Common myeloid progenitor, CD34-positive (primary cell): ENCODE data around the gene SLC2A9.

Source experiments
- CTCF ChIA-PET: fragments of 350-600 bp; sonication (Branson Sonifier 250); formaldehyde crosslinking; loops from one replicate; lab custom pipeline; 2021; ENCODE audit warnings: antibody characterized with exemption; lab: Charles Lee
- POLR2A ChIA-PET: fragments of 350-600 bp; sonication (Branson Sonifier 250); formaldehyde crosslinking; loops from one replicate; lab custom pipeline; 2021; ENCODE audit warnings: antibody characterized with exemption; lab: Charles Lee
- DNase-seq, 3 donors: peaks; one replicate each; pipeline versions ENCODE4 v3.0.0 to v3.0.0-alpha.2; 2013
- H3K27ac ChIP-seq, 2 experiments: 1 replicate in 1 of 2; 2 replicates in 1 of 2; pipeline ENCODE4 v1.7.0; 2013; ENCODE audit warnings: inconsistent platforms in 2 of 2, low read length in 2 of 2, mild to moderate bottlenecking in 2 of 2, low read depth in 1 of 2, moderate library complexity in 1 of 2; ENCODE audit not compliant: severe bottlenecking in 2 of 2, insufficient read depth in 1 of 2, poor library complexity in 1 of 2
- H3K27me3 ChIP-seq, 5 experiments: replicated peaks in 2 of 5; 1 replicate in 3 of 5; 2 replicates in 2 of 5; pipeline versions ENCODE4 v1.6.1 to v1.7.0; 2013; ENCODE audit warnings: low read length in 4 of 5, mild to moderate bottlenecking in 2 of 5, moderate library complexity in 2 of 5, inconsistent platforms in 1 of 5; ENCODE audit not compliant: insufficient read depth in 5 of 5, control insufficient read depth in 4 of 5
- H3K36me3 ChIP-seq, 4 experiments: 1 replicate in 2 of 4; 2 replicates in 2 of 4; pipeline versions ENCODE4 v1.6.1 to v1.7.0; 2013; ENCODE audit warnings: low read length in 3 of 4, control low read depth in 1 of 4, mild to moderate bottlenecking in 1 of 4; ENCODE audit not compliant: control insufficient read depth in 4 of 4, insufficient read depth in 4 of 4
- H3K4me1 ChIP-seq, 4 experiments: 1 replicate in 3 of 4; 2 replicates in 1 of 4; pipeline versions ENCODE4 v1.6.1 to v1.7.1; 2013; ENCODE audit warnings: low read length in 3 of 4, mild to moderate bottlenecking in 3 of 4, control low read depth in 1 of 4, inconsistent platforms in 1 of 4, moderate library complexity in 1 of 4; ENCODE audit not compliant: control insufficient read depth in 4 of 4, insufficient read depth in 4 of 4; ENCODE audit errors: control extremely low read depth in 1 of 4
- H3K4me3 ChIP-seq, 7 experiments: 1 replicate in 4 of 7; 2 replicates in 3 of 7; pipeline versions ENCODE4 v1.5.1 to v1.7.0; 2013; ENCODE audit warnings: mild to moderate bottlenecking in 7 of 7, low read length in 6 of 7, moderate library complexity in 6 of 7, inconsistent platforms in 2 of 7, low read depth in 2 of 7, control low read depth in 1 of 7; ENCODE audit not compliant: insufficient read depth in 4 of 7, control insufficient read depth in 1 of 7; ENCODE audit errors: extremely low read depth in 1 of 7
- H3K9me3 ChIP-seq, 5 experiments: 1 replicate in 4 of 5; 2 replicates in 1 of 5; pipeline versions ENCODE4 v1.6.1 to v1.7.1; 2013; ENCODE audit warnings: low read length in 4 of 5, mild to moderate bottlenecking in 2 of 5, inconsistent platforms in 1 of 5, low read depth in 1 of 5, moderate library complexity in 1 of 5; ENCODE audit not compliant: control insufficient read depth in 4 of 5, insufficient read depth in 2 of 5; ENCODE audit errors: control extremely low read depth in 1 of 5
- WGBS: methylation state at CpG from one replicate; pipeline ENCODE4 v1.1.5; 2013; ENCODE audit not compliant: insufficient coverage; 5-methylcytosine and 5-hydroxymethylcytosine counted together

SLC2A9 gene

GRCh38 chr4:9924750-9925149 is 96.5 kb downstream of the SLC2A9 start:
- Histone ChIP-seq H3K27ac (no peak overlapping the region), H3K9me3 (no peaks in the 10 kb centered on the region), H3K4me1 (peaks cover 0 to 5% (median 3%) of the 10 kb centered on the region in 4 experiments), H3K36me3 (no peaks in the 10 kb centered on the region), H3K4me3 (no peak overlapping the region), H3K27me3 (no peaks in the 10 kb centered on the region)
- ChIA-PET POLR2A (no interaction called here), CTCF (no interaction called here)
- no peak for DNase-seq
- 86% methylated on average over 3 of the region's 4 CpGs for WGBS

GRCh38 chr4:9923195-9923812 is 98.0 kb downstream of the SLC2A9 start:
- H3K36me3 ChIP-seq = no peaks in the 10 kb centered on the region
- H3K27me3 ChIP-seq = no peaks in the 10 kb centered on the region
- H3K9me3 ChIP-seq = no peaks in the 10 kb centered on the region
- ChIA-PET CTCF (no interaction called here), POLR2A (no interaction called here)
- WGBS = 98% methylated on average over 12 of the region's 12 CpGs
- H3K27ac ChIP-seq = no peak overlapping the region
- no peak for DNase-seq
- H3K4me3 ChIP-seq = no peak overlapping the region
- H3K4me1 ChIP-seq = peaks cover 0 to 5% (median 3%) of the 10 kb centered on the region in 4 experiments

- H3K9me3 ChIP-seq = no peaks in the 10 kb centered on the region
- DNase-seq = no peak
- POLR2A ChIA-PET = no interaction called here
- 91% methylated on average over 5 of the region's 6 CpGs for WGBS
- H3K27me3 ChIP-seq = no peaks in the 10 kb centered on the region
- no peaks in the 10 kb centered on the region for H3K4me1 ChIP-seq
- H3K4me3 ChIP-seq = no peak overlapping the region
- CTCF ChIA-PET = no interaction called here
- H3K36me3 ChIP-seq = no peaks in the 10 kb centered on the region
- H3K27ac ChIP-seq = no peak overlapping the region
Observed at GRCh38 chr4:9921326-9921725, 100.0 kb downstream of the SLC2A9 start.

GRCh38 chr4:9920029-9920428 is 101.3 kb downstream of the SLC2A9 start:
- H3K27me3 ChIP-seq = no peaks in the 10 kb centered on the region
- no peaks in the 10 kb centered on the region for H3K4me1 ChIP-seq
- no peak overlapping the region for H3K4me3 ChIP-seq
- H3K36me3 ChIP-seq = no peaks in the 10 kb centered on the region
- 100% methylated on average over 2 of the region's 2 CpGs for WGBS
- ChIA-PET POLR2A (no interaction called here), CTCF (no interaction called here)
- H3K9me3 ChIP-seq = no peaks in the 10 kb centered on the region
- no peak overlapping the region for H3K27ac ChIP-seq
- no peak for DNase-seq

GRCh38 chr4:9919047-9919446 is 102.2 kb downstream of the SLC2A9 start:
- ChIA-PET POLR2A (no interaction called here), CTCF (no interaction called here)
- H3K36me3 ChIP-seq = no peaks in the 10 kb centered on the region
- no peak for DNase-seq
- 96% methylated on average over 3 of the region's 6 CpGs for WGBS
- H3K4me1 ChIP-seq = no peaks in the 10 kb centered on the region
- no peak overlapping the region for H3K4me3 ChIP-seq
- no peaks in the 10 kb centered on the region for H3K9me3 ChIP-seq
- no peaks in the 10 kb centered on the region for H3K27me3 ChIP-seq
- H3K27ac ChIP-seq = no peak overlapping the region

GRCh38 chr4:9918484-9918883 is 102.8 kb downstream of the SLC2A9 start:
- WGBS = 96% methylated on average over 4 of the region's 4 CpGs
- ChIA-PET CTCF (no interaction called here), POLR2A (no interaction called here)
- H3K36me3 ChIP-seq = no peaks in the 10 kb centered on the region
- no peaks in the 10 kb centered on the region for H3K27me3 ChIP-seq
- H3K9me3 ChIP-seq = no peaks in the 10 kb centered on the region
- no peaks in the 10 kb centered on the region for H3K4me1 ChIP-seq
- no peak overlapping the region for H3K27ac ChIP-seq
- DNase-seq = no peak
- no peak overlapping the region for H3K4me3 ChIP-seq

GRCh38 chr4:9916937-9917336 is 104.4 kb downstream of the SLC2A9 start:
- DNase-seq = no peak
- H3K36me3 ChIP-seq = no peaks in the 10 kb centered on the region
- H3K4me1 ChIP-seq = no peaks in the 10 kb centered on the region
- no peak overlapping the region for H3K4me3 ChIP-seq
- H3K27me3 ChIP-seq = no peaks in the 10 kb centered on the region
- POLR2A ChIA-PET = no interaction called here
- 100% methylated on average over 1 of the region's 3 CpGs for WGBS
- no peak overlapping the region for H3K27ac ChIP-seq
- CTCF ChIA-PET = no interaction called here
- H3K9me3 ChIP-seq = no peaks in the 10 kb centered on the region
